Mesodermal cell (in vitro differentiated cells): ENCODE results near the gene DGKH.
"Not testable (repeated sequence)": the region's sequence is repeated elsewhere in the genome, so short reads cannot be mapped to it uniquely, and the experiment has no call there.

ENCODE experiments used
- H3K27ac ChIP-seq: 2 replicates; pipeline ENCODE4 v1.7.0; 2013; ENCODE audit warnings: mild to moderate bottlenecking, low read depth, low read length, moderate library complexity; ENCODE audit not compliant: severe bottlenecking
- H3K36me3 ChIP-seq: 2 replicates; pipeline ENCODE4 v1.7.1; 2013; ENCODE audit warnings: mild to moderate bottlenecking, low read length, moderate library complexity; ENCODE audit not compliant: control insufficient read depth, insufficient read depth
- H3K4me1 ChIP-seq: one replicate; pipeline ENCODE4 v1.7.1; 2013; ENCODE audit warnings: mild to moderate bottlenecking, low read length; ENCODE audit not compliant: insufficient read depth, control insufficient read depth, poor library complexity, severe bottlenecking
- H3K4me3 ChIP-seq: 2 replicates; pipeline ENCODE4 v1.7.0; 2013; ENCODE audit warnings: low read length, control low read depth, mild to moderate bottlenecking; ENCODE audit not compliant: insufficient read depth, poor library complexity, severe bottlenecking; ENCODE audit errors: extremely low read depth
- H3K9me3 ChIP-seq: 2 replicates; pipeline ENCODE4 v1.7.1; 2013; ENCODE audit warnings: mild to moderate bottlenecking, low read length, moderate library complexity; ENCODE audit not compliant: control insufficient read depth
- WGBS, 2 experiments: methylation state at CpG; one replicate each; pipeline ENCODE4 v1.1.5; 2013; ENCODE audit warnings: missing lambda C conversion rate in 2 of 2; ENCODE audit not compliant: insufficient coverage in 2 of 2; 5-methylcytosine and 5-hydroxymethylcytosine counted together

Gene DGKH

GRCh38 chr13:42140494-42140893 lies 92.0 kb downstream of the DGKH start:
- no peak overlapping the region for H3K27ac ChIP-seq
- no CpG with 5 or more reads among the region's 2 CpGs for WGBS, 2 experiments
- H3K4me3 ChIP-seq = no peak overlapping the region
- peaks cover 17% of the 10 kb centered on the region for H3K4me1 ChIP-seq
- peaks cover 6% of the 10 kb centered on the region for H3K36me3 ChIP-seq
- H3K9me3 ChIP-seq = no peaks in the 10 kb centered on the region

- H3K36me3 ChIP-seq, H3K9me3 ChIP-seq, H3K27ac ChIP-seq, H3K4me3 ChIP-seq: not testable (repeated sequence)
- 100% methylated on average over 1 of the region's 2 CpGs; no CpG with 5 or more reads in 1 of the 2 experiments for WGBS, 2 experiments
- H3K4me1 ChIP-seq = peaks cover 13% of the 10 kb centered on the region
Measured at GRCh38 chr13:42141052-42141451, 92.6 kb downstream of the DGKH start.

GRCh38 chr13:42146359-42146758 lies 97.9 kb downstream of the DGKH start:
- H3K36me3 ChIP-seq = no peaks in the 10 kb centered on the region
- WGBS, 2 experiments = 100% methylated on average over 1 of the region's 2 CpGs; no CpG with 5 or more reads in 1 of the 2 experiments
- no peak overlapping the region for H3K4me3 ChIP-seq
- H3K4me1 ChIP-seq = peaks cover 3% of the 10 kb centered on the region
- H3K27ac ChIP-seq = no peak overlapping the region
- H3K9me3 ChIP-seq = no peaks in the 10 kb centered on the region

- no peaks in the 10 kb centered on the region for H3K9me3 ChIP-seq
- peaks cover 3% of the 10 kb centered on the region for H3K4me1 ChIP-seq
- 89 to 91% methylated on average over 2 to 4 of the region's 7 CpGs for WGBS, 2 experiments
- H3K36me3 ChIP-seq = no peaks in the 10 kb centered on the region
- H3K4me3 ChIP-seq = no peak overlapping the region
- no peak overlapping the region for H3K27ac ChIP-seq
Measured at GRCh38 chr13:42148538-42148937, 100.1 kb downstream of the DGKH start.

GRCh38 chr13:42149136-42149535 lies 100.7 kb downstream of the DGKH start:
- 95 to 99% methylated on average over 3 to 4 of the region's 4 CpGs for WGBS, 2 experiments
- peaks cover 3% of the 10 kb centered on the region for H3K4me1 ChIP-seq
- no peak overlapping the region for H3K4me3 ChIP-seq

GRCh38 chr13:42151781-42152180 lies 103.3 kb downstream of the DGKH start:
- 57% methylated on average over 1 of the region's 1 CpG; no CpG with 5 or more reads in 1 of the 2 experiments for WGBS, 2 experiments
- Histone ChIP-seq H3K27ac (no peak overlapping the region), H3K9me3 (no peaks in the 10 kb centered on the region), H3K4me3 (no peak overlapping the region), H3K4me1 (peaks cover 3% of the 10 kb centered on the region), H3K36me3 (peaks cover 13% of the 10 kb centered on the region)

More at GRCh38 chr13:42149136-42149535, 100.7 kb downstream of the DGKH start:
- Histone ChIP-seq H3K27ac (no peak overlapping the region), H3K9me3 (no peaks in the 10 kb centered on the region), H3K36me3 (no peaks in the 10 kb centered on the region)

- peaks cover 13% of the 10 kb centered on the region for H3K36me3 ChIP-seq
- no peak overlapping the region for H3K27ac ChIP-seq
- no peak overlapping the region for H3K4me3 ChIP-seq
- no peaks in the 10 kb centered on the region for H3K9me3 ChIP-seq
- peaks cover 3% of the 10 kb centered on the region for H3K4me1 ChIP-seq
- 82% methylated on average over 4 of the region's 4 CpGs; no CpG with 5 or more reads in 1 of the 2 experiments for WGBS, 2 experiments
Measured at GRCh38 chr13:42152495-42152894, 104.0 kb downstream of the DGKH start.

- Histone ChIP-seq H3K36me3 (peaks cover 13% of the 10 kb centered on the region), H3K4me3 (no peak overlapping the region), H3K4me1 (peaks cover 3% of the 10 kb centered on the region), H3K27ac (no peak overlapping the region), H3K9me3 (no peaks in the 10 kb centered on the region)
- WGBS, 2 experiments = 85 to 93% methylated on average over 2 of the region's 3 CpGs
Measured at GRCh38 chr13:42153199-42154113, 105.0 kb downstream of the DGKH start.

GRCh38 chr13:42155251-42155650 lies 106.8 kb downstream of the DGKH start:
- peaks cover 22% of the 10 kb centered on the region for H3K36me3 ChIP-seq
- no peak overlapping the region for H3K27ac ChIP-seq
- no peaks in the 10 kb centered on the region for H3K4me1 ChIP-seq
- WGBS, 2 experiments = 84 to 92% methylated on average over 2 to 3 of the region's 3 CpGs
- no peaks in the 10 kb centered on the region for H3K9me3 ChIP-seq
- no peak overlapping the region for H3K4me3 ChIP-seq

GRCh38 chr13:42163338-42163737 lies 114.9 kb downstream of the DGKH start:
- not testable (repeated sequence) for H3K4me3 ChIP-seq, H3K4me1 ChIP-seq, H3K27ac ChIP-seq, H3K9me3 ChIP-seq
- H3K36me3 ChIP-seq = peaks cover 24% of the 10 kb centered on the region
- WGBS, 2 experiments = no CpG with 5 or more reads among the region's 2 CpGs

GRCh38 chr13:42163910-42164309 lies 115.5 kb downstream of the DGKH start:
- not testable (repeated sequence) for H3K27ac ChIP-seq, H3K9me3 ChIP-seq, H3K4me3 ChIP-seq, H3K4me1 ChIP-seq
- H3K36me3 ChIP-seq = peaks cover 30% of the 10 kb centered on the region
